K562 (cell line): ENCODE results near the gene CELA3B. TPM values are rescaled to one million over a fixed set of nuclear protein-coding genes. Genes with fewer than 3 reads are reported as not detected.

ENCODE experiments used
- ATAC-seq: fragments of 200-7000 bp; cut with Tn5 transposase; 3 replicates; pipeline ENCODE4 v1.9.1; 2020; ENCODE audit warnings: moderate library complexity
- BruUV-seq: library from RNA; stranded (reverse); fragments of 400-500 nt; replicated peaks from 2 replicates; lab custom pipeline; 2021; lab: Mats Ljungman, UMichigan
- CTCF ChIA-PET: fragments of 300-600 bp; formaldehyde crosslinking; extraction: SDS; loops from one replicate; lab custom pipeline; 2021; ENCODE audit warnings: low intra/inter-chr PET ratio; lab: Yijun Ruan, JAX
- POLR2A ChIA-PET: fragments of 300-600, 350-650 bp; sonication (Branson Sonifier 250); formaldehyde crosslinking; extraction: SDS; loops from one replicate; lab custom pipeline; 2021; ENCODE audit warnings: antibody characterized with exemption, inconsistent platforms; lab: Yijun Ruan, JAX
- DNase-seq, 4 experiments: peaks; one replicate each; pipeline versions ENCODE4 v3.0.0 to v3.0.0-alpha.2; 2011 to 2018; ENCODE audit warnings: low spot score in 3 of 4, mixed read lengths in 3 of 4; ENCODE audit errors: extremely low read depth in 1 of 4
- FAIRE-seq: peaks from 2 replicates; lab custom pipeline; 2011; peaks lifted over from hg19 to GRCh38; lab: Jason Lieb, UNC
- H2AFZ ChIP-seq: 2 replicates; pipeline ENCODE4 v1.6.0; 2011; ENCODE audit warnings: low read depth, low read length, control low read depth, inconsistent platforms
- H3K27ac ChIP-seq: fragments of 200-600 bp; 3 replicates; pipeline ENCODE4 v1.8.0; 2011; ENCODE audit warnings: low read depth, mild to moderate bottlenecking, control low read depth, inconsistent platforms, low read length, moderate library complexity, mixed read lengths; ENCODE audit errors: extremely low read depth
- H3K27me3 ChIP-seq, 2 experiments: fragments of 300-600 bp in 1 of 2; 2 replicates in 1 of 2; 3 replicates in 1 of 2; pipeline versions ENCODE4 v1.6.0 to v1.8.0; 2011; ENCODE audit warnings: inconsistent platforms in 2 of 2, low read length in 2 of 2, mild to moderate bottlenecking in 1 of 2, mixed read lengths in 1 of 2, moderate library complexity in 1 of 2; ENCODE audit not compliant: control insufficient read depth in 2 of 2, insufficient read depth in 2 of 2
- H3K36me3 ChIP-seq: fragments of 300-600 bp; 3 replicates; pipeline ENCODE4 v1.8.0; 2011; ENCODE audit warnings: mild to moderate bottlenecking, low read length, inconsistent platforms; ENCODE audit not compliant: control insufficient read depth, insufficient read depth
- H3K4me1 ChIP-seq, 2 experiments: fragments of 200-600 bp in 1 of 2; replicated peaks in 1 of 2; 2 replicates in 1 of 2; 3 replicates in 1 of 2; pipeline versions ENCODE4 v1.5.1 to v1.8.0; 2011; ENCODE audit warnings: inconsistent platforms in 2 of 2, low read length in 2 of 2, mild to moderate bottlenecking in 1 of 2, mixed read lengths in 1 of 2, moderate library complexity in 1 of 2; ENCODE audit not compliant: control insufficient read depth in 2 of 2, insufficient read depth in 2 of 2
- H3K4me2 ChIP-seq: 2 replicates; pipeline ENCODE4 v1.6.1; 2011; ENCODE audit warnings: low read length, control low read depth, inconsistent platforms, mixed read lengths; ENCODE audit not compliant: insufficient read depth
- H3K4me3 ChIP-seq: fragments of 200-600 bp; sonication (generic), shearing (Covaris generic); 2 replicates; pipeline ENCODE4 v1.5.1; 2016; ENCODE audit warnings: control low read depth, inconsistent platforms
- H3K79me2 ChIP-seq: fragments of 200-600 bp; 3 replicates; pipeline ENCODE4 v1.8.0; 2011; ENCODE audit warnings: low read length, inconsistent platforms; ENCODE audit not compliant: control insufficient read depth, insufficient read depth
- H3K9ac ChIP-seq, 2 experiments: 2 replicates each; pipeline versions ENCODE4 v1.6.0 to v1.6.1; 2011; ENCODE audit warnings: low read depth in 2 of 2, low read length in 2 of 2, control low read depth in 1 of 2, inconsistent platforms in 1 of 2, mild to moderate bottlenecking in 1 of 2, mixed read lengths in 1 of 2; ENCODE audit not compliant: insufficient read depth in 1 of 2
- H3K9me1 ChIP-seq: one replicate; pipeline ENCODE4 v1.6.0; 2011; ENCODE audit warnings: inconsistent platforms, mild to moderate bottlenecking, low read length, moderate library complexity; ENCODE audit not compliant: control insufficient read depth, insufficient read depth
- H3K9me3 ChIP-seq: replicated peaks from 2 replicates; pipeline ENCODE4 v1.5.1; 2011; ENCODE audit warnings: low read depth, low read length, inconsistent platforms; ENCODE audit not compliant: control insufficient read depth, insufficient read depth
- H4K20me1 ChIP-seq: replicated peaks from 2 replicates; pipeline ENCODE4 v1.6.1; 2011; ENCODE audit warnings: low read length, inconsistent platforms, mixed read lengths; ENCODE audit not compliant: control insufficient read depth, insufficient read depth
- CTCF ChIP-seq, 3 experiments: IDR thresholded peaks in 2 of 3; conservative IDR thresholded peaks in 1 of 3; 2 replicates each; pipeline ENCODE4 v1.5.1; 2011 to 2012; ENCODE audit warnings: low read length in 3 of 3, mild to moderate bottlenecking in 3 of 3, control low read depth in 2 of 3, improper control_type of control experiment in 1 of 3, inconsistent platforms in 1 of 3, low read depth in 1 of 3, mixed read lengths in 1 of 3, moderate library complexity in 1 of 3; ENCODE audit not compliant: insufficient read depth in 2 of 3
- FOXJ3 ChIP-seq: sonication (generic); formaldehyde crosslinking; IDR thresholded peaks from 2 replicates; pipeline ENCODE4 v1.4.0; 2020; ENCODE audit warnings: mild to moderate bottlenecking, missing genetic modification reagents
- NR3C1 ChIP-seq: sonication (generic); formaldehyde crosslinking; IDR thresholded peaks from 2 replicates; pipeline ENCODE4 v1.8.1; 2022; ENCODE audit warnings: missing genetic modification reagents
- POLR2A ChIP-seq: fragments of 450-650 bp; conservative IDR thresholded peaks from 2 replicates; pipeline ENCODE4 v1.6.1; 2016
- TCF7L2 ChIP-seq: fragments of 150-350 bp; IDR thresholded peaks from 2 replicates; pipeline ENCODE4 v1.6.1; 2016; ENCODE audit warnings: low read depth, mild to moderate bottlenecking, low read length, moderate library complexity
- TSC22D4 ChIP-seq: fragments of 450-650 bp; IDR thresholded peaks from 2 replicates; pipeline ENCODE4 v1.6.1; 2016; ENCODE audit warnings: missing genetic modification characterization, missing biosample characterization, control low read depth
- ZNF586 ChIP-seq: fragments of 450-650 bp; formaldehyde crosslinking; conservative IDR thresholded peaks from 2 replicates; pipeline ENCODE4 v1.4.0; 2020; ENCODE audit warnings: mild to moderate bottlenecking, moderate library complexity
- WGBS: fragments of 100-300 bp; shearing (Covaris generic); methylation state at CpG from one replicate; pipeline ENCODE4 v1.1.6; 2016; ENCODE audit warnings: low coverage, mixed read lengths; ENCODE audit not compliant: insufficient coverage; ENCODE audit errors: missing lambda C conversion rate; 5-methylcytosine and 5-hydroxymethylcytosine counted together
- in situ Hi-C: fragments of 300-500 bp; cut with MboI; formaldehyde crosslinking; loops from 4 replicates; pipeline ENCODE4 v1.15.0; 2018; ENCODE audit warnings: inconsistent platforms, mixed read lengths
- intact Hi-C: fragments of 100-400 bp; cut with micrococcal nuclease; formaldehyde crosslinking; loops from 2 replicates; pipeline ENCODE4 v1.14.2; 2022
- polyA plus RNA-seq, 8 experiments: library from polyadenylated mRNA; depleted of rRNA in 4 of 8; stranded (reverse) in 5 of 8; unstranded in 3 of 8; fragments of >200 nt; fragmentation: Nextera tagmentation in 2 of 8; fragmentation: Illumina TruSeq in 1 of 8; extraction: Ambion mirVana in 2 of 8; extraction: Trizol in 1 of 8; gene quantifications; 2 replicates each; pipeline versions ENCODE4 v1.2.1 to v1.2.3, GENCODE V29; 2011 to 2014; ENCODE audit warnings: inconsistent platforms in 1 of 8, missing spikeins in 1 of 8
- total RNA-seq, 7 experiments: library from RNA; depleted of rRNA in 6 of 7; stranded (reverse); fragments of >200 nt in 6 of 7; fragmentation: Illumina TruSeq in 2 of 7; extraction: Trizol in 2 of 7; gene quantifications; 2 replicates each; pipeline versions ENCODE4 v1.2.1 to v1.2.3, GENCODE V29; 2011 to 2021; ENCODE audit warnings: low replicate concordance in 1 of 7
- TF ChIP-seq, protein P1 (sequence below), 2 experiments: fragments of 450-650 bp; IDR thresholded peaks; 2 replicates each; pipeline ENCODE4 v1.6.1; 2016; ENCODE audit warnings: mild to moderate bottlenecking in 2 of 2, borderline replicate concordance in 1 of 2, low read depth in 1 of 2, moderate library complexity in 1 of 2
- TF ChIP-seq, protein P2 (sequence below): fragments of 450-650 bp; formaldehyde crosslinking; IDR thresholded peaks from 2 replicates; pipeline ENCODE4 v1.4.0; 2020; ENCODE audit warnings: mild to moderate bottlenecking

CELA3B gene
- total and polyA plus RNA-seq, 9 of the 15 experiments (the other 6 are each of a cell fraction or from before 2014, with no cell fraction given), result 3.1 TPM; not detected in 8

DNA sequence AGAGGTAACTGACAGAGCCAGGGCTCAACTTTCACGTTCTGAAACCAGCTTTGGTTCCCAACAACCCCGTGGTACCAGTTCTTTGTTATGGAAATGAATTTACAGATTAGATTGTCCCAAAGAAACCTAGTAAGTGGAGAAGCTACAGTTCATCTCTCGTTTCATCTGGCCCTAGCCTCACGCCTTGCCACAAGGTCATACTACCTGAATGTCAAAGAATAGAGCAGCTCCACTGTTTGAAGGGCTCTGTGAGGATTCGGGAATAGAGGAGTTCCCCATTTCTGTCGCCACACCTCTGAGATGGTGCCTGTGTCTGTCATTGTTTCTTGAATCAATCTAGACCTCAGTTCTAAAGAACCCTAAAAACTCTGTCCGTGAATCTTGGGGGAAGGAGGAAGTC, 60.7 kb downstream of the CELA3B start:
- Histone ChIP-seq H3K9me1 (no peaks in the 10 kb centered on the region), H3K4me1 (peaks cover 22 to 36% of the 10 kb centered on the region in 2 experiments), H3K4me2 (no peak overlapping the region), H2AFZ (peak overlapping the region; percentile 86), H3K79me2 (no peaks in the 10 kb centered on the region), H3K9me3 (no peaks in the 10 kb centered on the region), H4K20me1 (no peaks in the 10 kb centered on the region), H3K36me3 (no peaks in the 10 kb centered on the region), H3K4me3 (no peak overlapping the region), H3K9ac (no peak overlapping the region; a peak in 1 of 4 replicates), H3K27ac (peak overlapping the region; percentile 5; the same call in 1 of the 3 replicates), H3K27me3 (no peaks in the 10 kb centered on the region)
- POLR2A ChIA-PET, result interaction anchor here (0.8 to 4.2 kb wide), 2 partner anchors 10 to 13 kb away, joined by 6 to 63 read pairs; no protein-coding TSS in a partner anchor
- DNase-seq, result no peak
- no peak for FAIRE-seq
- BruUV-seq, result no TSS peak
- intact Hi-C loops, result no loop called here
- in situ Hi-C loops, result no loop called here
- CTCF ChIA-PET, result no interaction called here
- ATAC-seq, result no peak; the same call in 2 of the 3 replicates
- WGBS, result 28% methylated on average over 7 of the region's 7 CpGs
- TF ChIP-seq TSC22D4 (tag) (no peak), POLR2A (no peak), NR3C1 (CRISPR knock-in tag) (no peak), ZNF586 (CRISPR knock-in tag) (no peak), TCF7L2 (no peak), CTCF (IDR thresholded peaks at IDR 0.05 in 2 of 3, conservative IDR thresholded peaks at IDR 0.05 in 1 of 3; ENCODE audit: insufficient read depth in 2 of 3, low read depth in 1 of 3, low read length in 3 of 3) (no peak), FOXJ3 (CRISPR knock-in tag) (no peak)
- TF ChIP-seq, protein P1, sequence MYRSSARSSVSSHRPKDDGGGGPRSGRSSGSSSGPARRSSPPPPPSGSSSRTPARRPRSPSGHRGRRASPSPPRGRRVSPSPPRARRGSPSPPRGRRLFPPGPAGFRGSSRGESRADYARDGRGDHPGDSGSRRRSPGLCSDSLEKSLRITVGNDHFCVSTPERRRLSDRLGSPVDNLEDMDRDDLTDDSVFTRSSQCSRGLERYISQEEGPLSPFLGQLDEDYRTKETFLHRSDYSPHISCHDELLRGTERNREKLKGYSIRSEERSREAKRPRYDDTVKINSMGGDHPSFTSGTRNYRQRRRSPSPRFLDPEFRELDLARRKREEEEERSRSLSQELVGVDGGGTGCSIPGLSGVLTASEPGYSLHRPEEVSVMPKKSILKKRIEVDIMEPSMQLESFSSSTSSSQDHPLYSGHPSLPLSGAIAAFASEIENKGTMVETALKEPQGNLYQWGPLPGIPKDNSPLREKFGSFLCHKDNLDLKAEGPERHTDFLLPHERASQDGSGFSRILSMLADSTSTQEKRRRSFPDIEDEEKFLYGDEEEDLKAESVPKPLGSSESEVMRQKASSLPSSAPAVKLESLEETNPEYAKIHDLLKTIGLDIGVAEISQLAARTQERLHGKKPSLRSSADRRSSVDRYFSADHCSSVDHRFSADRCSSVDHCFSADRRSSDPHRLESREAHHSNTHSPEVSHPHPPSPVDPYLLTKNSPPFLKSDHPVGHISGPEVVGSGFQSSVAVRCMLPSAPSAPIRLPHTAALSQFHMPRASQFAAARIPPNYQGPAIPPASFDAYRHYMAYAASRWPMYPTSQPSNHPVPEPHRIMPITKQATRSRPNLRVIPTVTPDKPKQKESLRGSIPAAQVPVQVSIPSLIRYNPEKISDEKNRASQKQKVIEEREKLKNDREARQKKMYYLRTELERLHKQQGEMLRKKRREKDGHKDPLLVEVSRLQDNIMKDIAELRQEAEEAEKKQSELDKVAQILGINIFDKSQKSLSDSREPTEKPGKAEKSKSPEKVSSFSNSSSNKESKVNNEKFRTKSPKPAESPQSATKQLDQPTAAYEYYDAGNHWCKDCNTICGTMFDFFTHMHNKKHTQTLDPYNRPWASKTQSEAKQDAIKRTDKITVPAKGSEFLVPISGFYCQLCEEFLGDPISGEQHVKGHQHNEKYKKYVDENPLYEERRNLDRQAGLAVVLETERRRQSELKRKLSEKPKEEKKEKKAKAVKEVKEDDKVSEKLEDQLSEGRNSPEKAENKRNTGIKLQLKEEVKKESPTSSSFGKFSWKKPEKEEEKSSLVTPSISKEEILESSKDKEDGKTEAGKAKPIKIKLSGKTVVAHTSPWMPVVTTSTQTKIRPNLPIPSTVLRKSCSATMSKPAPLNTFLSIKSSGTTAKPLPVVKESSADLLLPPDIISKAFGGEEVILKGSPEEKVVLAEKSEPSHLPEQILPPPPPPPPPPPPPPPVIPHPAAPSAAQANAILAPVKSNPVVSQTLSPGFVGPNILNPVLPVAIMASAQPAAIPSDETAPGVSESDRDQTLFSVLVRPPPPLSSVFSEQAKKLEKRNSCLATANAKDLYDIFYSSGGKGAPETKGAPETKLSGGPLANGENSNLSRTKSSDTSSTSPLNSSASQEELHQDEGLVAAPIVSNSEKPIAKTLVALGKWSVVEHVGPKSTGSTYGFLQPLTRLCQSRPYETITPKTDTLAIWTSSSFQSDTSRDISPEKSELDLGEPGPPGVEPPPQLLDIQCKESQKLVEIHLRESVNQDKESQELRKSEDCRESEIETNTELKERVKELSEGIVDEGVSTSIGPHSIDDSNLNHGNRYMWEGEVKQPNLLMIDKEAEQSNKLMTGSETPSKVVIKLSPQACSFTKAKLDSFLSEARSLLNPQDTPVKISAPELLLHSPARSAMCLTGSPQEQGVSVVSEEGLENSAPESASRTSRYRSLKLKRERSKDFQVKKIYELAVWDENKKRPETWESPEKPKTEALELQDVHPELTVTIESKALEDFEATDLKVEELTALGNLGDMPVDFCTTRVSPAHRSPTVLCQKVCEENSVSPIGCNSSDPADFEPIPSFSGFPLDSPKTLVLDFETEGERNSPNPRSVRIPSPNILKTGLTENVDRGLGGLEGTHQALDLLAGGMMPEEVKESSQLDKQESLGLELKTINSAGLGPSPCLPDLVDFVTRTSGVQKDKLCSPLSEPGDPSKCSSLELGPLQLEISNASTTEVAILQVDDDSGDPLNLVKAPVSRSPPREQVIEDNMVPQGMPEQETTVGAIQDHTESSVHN (IDR thresholded peaks at IDR 0.05; ENCODE audit: borderline replicate concordance in 1 of 2, low read depth in 1 of 2), result no peak
- TF ChIP-seq, protein P2, sequence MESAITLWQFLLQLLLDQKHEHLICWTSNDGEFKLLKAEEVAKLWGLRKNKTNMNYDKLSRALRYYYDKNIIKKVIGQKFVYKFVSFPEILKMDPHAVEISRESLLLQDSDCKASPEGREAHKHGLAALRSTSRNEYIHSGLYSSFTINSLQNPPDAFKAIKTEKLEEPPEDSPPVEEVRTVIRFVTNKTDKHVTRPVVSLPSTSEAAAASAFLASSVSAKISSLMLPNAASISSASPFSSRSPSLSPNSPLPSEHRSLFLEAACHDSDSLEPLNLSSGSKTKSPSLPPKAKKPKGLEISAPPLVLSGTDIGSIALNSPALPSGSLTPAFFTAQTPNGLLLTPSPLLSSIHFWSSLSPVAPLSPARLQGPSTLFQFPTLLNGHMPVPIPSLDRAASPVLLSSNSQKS (CRISPR knock-in tag), result no peak
